H1 (cell line): Measurements from ENCODE around the gene HSD17B8. TPM values are rescaled to one million over a fixed set of nuclear protein-coding genes. Genes with fewer than 3 reads are reported as not detected.

Source experiments
- CTCF ChIA-PET: fragments of 300-600 bp; sonication (Branson Sonifier 250); formaldehyde crosslinking; loops from one replicate; lab custom pipeline; 2021; ENCODE audit not compliant: partially characterized antibody; lab: Charles Lee
- POLR2A ChIA-PET: fragments of 300-600 bp; sonication (Branson Sonifier 250); formaldehyde crosslinking; loops from one replicate; lab custom pipeline; 2021; ENCODE audit warnings: inconsistent platforms; ENCODE audit not compliant: partially characterized antibody; lab: Charles Lee
- DNase-seq, 2 experiments: peaks; one replicate each; pipeline versions ENCODE4 v3.0.0 to v3.0.0-alpha.2; 2010 to 2022; ENCODE audit warnings: low spot score in 2 of 2, low read depth in 1 of 2, mixed read lengths in 1 of 2
- FAIRE-seq: peaks from 2 replicates; lab custom pipeline; 2011; peaks lifted over from hg19 to GRCh38; lab: Jason Lieb, UNC
- H2AFZ ChIP-seq: 2 replicates; pipeline ENCODE4 v1.8.1; 2012; ENCODE audit warnings: low read length, inconsistent platforms
- H2AK5ac ChIP-seq: 2 replicates; pipeline ENCODE4 v1.6.1; 2013; ENCODE audit warnings: low read depth, low read length
- H2BK120ac ChIP-seq: replicated peaks from 2 replicates; pipeline ENCODE3; 2013; ENCODE audit warnings: low read depth, low read length, inconsistent platforms
- H2BK12ac ChIP-seq: 2 replicates; pipeline ENCODE4 v1.6.1; 2013; ENCODE audit warnings: low read depth, low read length
- H2BK15ac ChIP-seq: 2 replicates; pipeline ENCODE4 v1.6.1; 2013; ENCODE audit warnings: low read length
- H2BK20ac ChIP-seq: 2 replicates; pipeline ENCODE4 v1.6.1; 2013; ENCODE audit warnings: low read length
- H2BK5ac ChIP-seq: 2 replicates; pipeline ENCODE4 v1.6.1; 2013; ENCODE audit warnings: low read depth, low read length
- H3K14ac ChIP-seq: 2 replicates; pipeline ENCODE4 v1.6.1; 2013; ENCODE audit warnings: inconsistent platforms; ENCODE audit not compliant: insufficient read length
- H3K18ac ChIP-seq: 2 replicates; pipeline ENCODE4 v1.6.1; 2013; ENCODE audit warnings: low read length; ENCODE audit errors: extremely low read depth
- H3K23ac ChIP-seq: 2 replicates; pipeline ENCODE4 v1.6.1; 2013; ENCODE audit warnings: inconsistent platforms; ENCODE audit not compliant: insufficient read length
- H3K23me2 ChIP-seq: 2 replicates; pipeline ENCODE4 v1.6.1; 2013; ENCODE audit warnings: low read depth, low read length
- H3K27ac ChIP-seq: 2 replicates; pipeline ENCODE4 v1.6.1; 2011; ENCODE audit warnings: low read depth, low read length, inconsistent platforms
- H3K27me3 ChIP-seq, 4 experiments: replicated peaks in 1 of 4; 1 replicate in 1 of 4; 2 replicates in 3 of 4; pipeline versions ENCODE4 v1.6.1 to v1.8.1; 2011 to 2013; ENCODE audit warnings: low read length in 3 of 4, mild to moderate bottlenecking in 3 of 4, inconsistent platforms in 2 of 4, mixed read lengths in 2 of 4, moderate library complexity in 1 of 4; ENCODE audit not compliant: control insufficient read depth in 3 of 4, insufficient read depth in 3 of 4; ENCODE audit errors: extremely low read depth in 1 of 4
- H3K36me3 ChIP-seq, 4 experiments: 2 replicates each; pipeline versions ENCODE4 v1.6.1 to v1.8.1; 2011 to 2013; ENCODE audit warnings: mild to moderate bottlenecking in 4 of 4, low read length in 3 of 4, moderate library complexity in 2 of 4, control low read depth in 1 of 4, inconsistent platforms in 1 of 4; ENCODE audit not compliant: insufficient read depth in 4 of 4, control insufficient read depth in 2 of 4
- H3K4ac ChIP-seq: replicated peaks from 2 replicates; pipeline ENCODE3; 2013; ENCODE audit warnings: low read length, low read depth, mixed read lengths, inconsistent platforms; ENCODE audit not compliant: insufficient read length
- H3K4me1 ChIP-seq, 4 experiments: replicated peaks in 1 of 4; 1 replicate in 1 of 4; 2 replicates in 3 of 4; pipeline versions ENCODE4 v1.6.1 to v1.8.1; 2011 to 2013; ENCODE audit warnings: low read length in 3 of 4, inconsistent platforms in 2 of 4, mixed read lengths in 1 of 4; ENCODE audit not compliant: insufficient read depth in 4 of 4, control insufficient read depth in 3 of 4
- H3K4me2 ChIP-seq, 2 experiments: 2 replicates each; pipeline versions ENCODE4 v1.6.1 to v1.8.1; 2011 to 2013; ENCODE audit warnings: low read depth in 2 of 2, low read length in 2 of 2, control low read depth in 1 of 2, inconsistent platforms in 1 of 2, mild to moderate bottlenecking in 1 of 2; ENCODE audit not compliant: insufficient read depth in 1 of 2
- H3K4me3 ChIP-seq, 4 experiments: fragments of 200-600, 300-600 bp in 1 of 4; sonication (generic), shearing (Covaris generic), sonication (Bioruptor Twin) in 1 of 4; 2 replicates each; pipeline versions ENCODE4 v1.5.1 to v1.8.1; 2011 to 2016; ENCODE audit warnings: low read length in 4 of 4, low read depth in 3 of 4, control low read depth in 2 of 4, inconsistent platforms in 2 of 4, mild to moderate bottlenecking in 2 of 4, mixed read lengths in 1 of 4, moderate library complexity in 1 of 4; ENCODE audit not compliant: insufficient read depth in 2 of 4; ENCODE audit errors: extremely low read depth in 1 of 4
- H3K56ac ChIP-seq: replicated peaks from 2 replicates; pipeline ENCODE3; 2013; ENCODE audit warnings: low read depth, mild to moderate bottlenecking, mixed read lengths, low read length, inconsistent platforms; ENCODE audit not compliant: insufficient read length
- H3K79me1 ChIP-seq: 2 replicates; pipeline ENCODE4 v1.6.1; 2013; ENCODE audit warnings: low read depth, low read length, control low read depth
- H3K79me2 ChIP-seq, 2 experiments: 2 replicates each; pipeline versions ENCODE4 v1.6.1 to v1.8.1; 2012 to 2013; ENCODE audit warnings: low read length in 2 of 2, mild to moderate bottlenecking in 2 of 2, inconsistent platforms in 1 of 2; ENCODE audit not compliant: insufficient read depth in 2 of 2, control insufficient read depth in 1 of 2
- H3K9ac ChIP-seq, 4 experiments: replicated peaks in 1 of 4; 1 replicate in 1 of 4; 2 replicates in 3 of 4; pipeline versions ENCODE4 v1.6.1 to v1.8.1; 2011 to 2013; ENCODE audit warnings: low read depth in 3 of 4, low read length in 3 of 4, control low read depth in 2 of 4, mild to moderate bottlenecking in 2 of 4, moderate library complexity in 2 of 4, inconsistent platforms in 1 of 4; ENCODE audit errors: extremely low read depth in 1 of 4
- H3K9me3 ChIP-seq, 2 experiments: 2 replicates each; pipeline versions ENCODE4 v1.6.1 to v1.8.1; 2012 to 2013; ENCODE audit warnings: mild to moderate bottlenecking in 2 of 2, moderate library complexity in 2 of 2, control low read depth in 1 of 2, inconsistent platforms in 1 of 2, low read depth in 1 of 2, low read length in 1 of 2, mixed read lengths in 1 of 2; ENCODE audit not compliant: insufficient read depth in 2 of 2
- H4K20me1 ChIP-seq, 2 experiments: replicated peaks in 1 of 2; 2 replicates each; pipeline versions ENCODE3 to v1.8.1; 2011 to 2013; ENCODE audit warnings: inconsistent platforms in 2 of 2, low read length in 2 of 2, mild to moderate bottlenecking in 1 of 2; ENCODE audit not compliant: insufficient read depth in 2 of 2, control insufficient read depth in 1 of 2
- H4K5ac ChIP-seq: 2 replicates; pipeline ENCODE4 v1.6.1; 2013; ENCODE audit warnings: low read length, low read depth, mixed read lengths, inconsistent platforms; ENCODE audit not compliant: insufficient read length
- H4K8ac ChIP-seq: 2 replicates; pipeline ENCODE4 v1.8.0; 2013; ENCODE audit warnings: mild to moderate bottlenecking, moderate library complexity, low read length, inconsistent platforms; ENCODE audit not compliant: insufficient read depth; ENCODE audit errors: extremely low read depth
- H4K91ac ChIP-seq: replicated peaks from 2 replicates; pipeline ENCODE3; 2013; ENCODE audit warnings: low read length, mixed read lengths, inconsistent platforms; ENCODE audit not compliant: insufficient read length
- BACH1 ChIP-seq: IDR thresholded peaks from 2 replicates; pipeline ENCODE4 v1.6.1; 2012; ENCODE audit warnings: low read length, improper control_type of control experiment
- BCL11A ChIP-seq, 2 experiments: IDR thresholded peaks; one replicate each; pipeline ENCODE4 v1.6.1; 2011; ENCODE audit warnings: low read depth in 2 of 2, low read length in 2 of 2, mild to moderate bottlenecking in 2 of 2
- CTBP2 ChIP-seq: IDR thresholded peaks from 2 replicates; pipeline ENCODE4 v1.7.0; 2011; ENCODE audit warnings: borderline replicate concordance, mild to moderate bottlenecking, moderate library complexity, mixed read lengths, low read length; ENCODE audit not compliant: insufficient read depth, insufficient read length
- EZH2 ChIP-seq: fragments of 200-600 bp; sonication (generic); IDR thresholded peaks from 2 replicates; pipeline ENCODE4 v1.7.1; 2012; ENCODE audit warnings: low read depth, mild to moderate bottlenecking, moderate library complexity, low read length, inconsistent platforms; ENCODE audit not compliant: severe bottlenecking
- KDM4A ChIP-seq: IDR thresholded peaks from one replicate; pipeline ENCODE4 v1.7.1; 2012; ENCODE audit warnings: low read depth, mild to moderate bottlenecking, moderate library complexity, low read length, inconsistent platforms; ENCODE audit not compliant: severe bottlenecking
- SAP30 ChIP-seq: fragments of 300-600 bp; sonication (generic); IDR thresholded peaks from 2 replicates; pipeline ENCODE4 v1.7.1; 2012; ENCODE audit warnings: low read length, moderate library complexity, mild to moderate bottlenecking, inconsistent platforms; ENCODE audit not compliant: insufficient read depth, insufficient replicate concordance
- WGBS, 2 experiments: shearing (Covaris generic) in 1 of 2; methylation state at CpG; one replicate each; pipeline versions ENCODE4 v1.1.6 to v1.1.7; 2013 to 2015; ENCODE audit warnings: low lambda C conversion rate in 2 of 2, mixed read lengths in 2 of 2, inconsistent platforms in 1 of 2, low coverage in 1 of 2, missing lambda C conversion rate in 1 of 2; ENCODE audit not compliant: insufficient replicate concordance in 2 of 2, insufficient coverage in 1 of 2, insufficient read length in 1 of 2; ENCODE audit errors: extremely low coverage in 1 of 2, missing lambda C conversion rate in 1 of 2; 5-methylcytosine and 5-hydroxymethylcytosine counted together
- polyA plus RNA-seq, 7 experiments: library from polyadenylated mRNA; depleted of rRNA in 3 of 7; stranded (reverse) in 5 of 7; unstranded in 2 of 7; fragments of >200 nt in 5 of 7; fragments of 200-250 nt in 2 of 7; gene quantifications; 1 replicate in 5 of 7; 2 replicates in 1 of 7; 4 replicates in 1 of 7; pipeline versions ENCODE4 v1.2.1 to v1.2.3, GENCODE V29; 2011 to 2013; ENCODE audit warnings: missing spikeins in 2 of 7, mixed read lengths in 2 of 7
- total RNA-seq: library from RNA; stranded (reverse); fragmentation: NEBNext Ultra II Directional; extraction: Animal tissue kit (Norgen Biotek cat#: 25700); gene quantifications from 2 replicates; pipeline ENCODE4 v1.2.1, GENCODE V29; 2021
- TF ChIP-seq, protein P1 (sequence below): IDR thresholded peaks from 2 replicates; pipeline ENCODE4 v1.6.1; 2012; ENCODE audit warnings: inconsistent platforms
- TF ChIP-seq, protein P2 (sequence below): IDR thresholded peaks from 2 replicates; pipeline ENCODE4 v1.6.1; 2012; ENCODE audit warnings: low read length, inconsistent platforms

HSD17B8 gene
- total and polyA plus RNA-seq, 2 of the 8 experiments (the other 6 are each of a cell fraction or from before 2014, with no cell fraction given) = 3.3 to 17.1 TPM

DNA sequence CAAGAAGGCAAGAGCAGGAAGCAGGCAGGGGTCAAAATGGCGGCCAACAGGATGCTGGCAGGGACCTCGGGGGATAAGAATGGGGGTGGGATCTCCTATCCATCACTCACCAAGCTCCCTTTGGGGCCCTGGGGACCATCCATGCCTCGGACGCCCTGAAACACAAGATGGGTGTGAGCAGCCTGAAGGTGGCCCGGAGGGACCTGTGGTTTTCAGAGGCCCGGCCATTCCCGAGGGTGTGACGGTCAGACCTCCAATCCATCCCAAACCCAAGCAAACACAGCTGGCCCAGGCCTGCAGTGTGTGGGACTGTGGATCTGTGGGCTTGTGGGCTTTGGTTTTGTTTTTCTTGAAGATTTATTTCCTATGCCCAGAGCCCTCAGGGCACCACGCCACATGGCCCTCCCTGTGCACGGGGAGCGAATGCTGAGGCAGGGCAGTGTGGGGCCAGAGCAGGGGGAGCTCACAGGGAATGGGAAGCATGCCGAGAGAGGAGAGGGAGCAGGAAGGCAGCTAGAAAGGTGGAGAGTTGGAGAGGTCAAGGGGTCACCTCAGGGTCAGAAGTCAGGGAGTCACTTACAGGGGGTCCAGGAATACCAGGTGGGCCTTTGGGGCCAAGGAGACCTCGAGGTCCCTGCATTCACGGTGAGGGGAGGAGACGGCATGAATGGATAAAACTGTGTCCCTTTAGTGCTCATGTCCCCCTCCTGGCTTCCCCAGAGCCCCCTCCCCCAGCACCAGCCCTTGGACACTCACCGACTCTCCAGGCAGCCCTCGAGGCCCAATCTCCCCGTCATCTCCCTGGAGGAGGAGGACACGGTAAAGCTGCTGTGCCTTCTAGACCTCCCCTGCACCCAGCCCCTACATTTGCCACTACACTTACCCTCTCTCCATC lies 26.7 kb upstream of the HSD17B8 start:
- no peak overlapping the region for H3K23ac ChIP-seq
- TF ChIP-seq SAP30 = no peak
- no peak for TF ChIP-seq BCL11A (IDR thresholded peaks at IDR 0.05; ENCODE audit: low read depth in 2 of 2, low read length in 2 of 2)
- TF ChIP-seq CTBP2 = no peak
- TF ChIP-seq, protein P1, sequence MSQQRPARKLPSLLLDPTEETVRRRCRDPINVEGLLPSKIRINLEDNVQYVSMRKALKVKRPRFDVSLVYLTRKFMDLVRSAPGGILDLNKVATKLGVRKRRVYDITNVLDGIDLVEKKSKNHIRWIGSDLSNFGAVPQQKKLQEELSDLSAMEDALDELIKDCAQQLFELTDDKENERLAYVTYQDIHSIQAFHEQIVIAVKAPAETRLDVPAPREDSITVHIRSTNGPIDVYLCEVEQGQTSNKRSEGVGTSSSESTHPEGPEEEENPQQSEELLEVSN = no peak
- TF ChIP-seq EZH2 = no peak
- no peak for TF ChIP-seq BACH1
- TF ChIP-seq, protein P2, sequence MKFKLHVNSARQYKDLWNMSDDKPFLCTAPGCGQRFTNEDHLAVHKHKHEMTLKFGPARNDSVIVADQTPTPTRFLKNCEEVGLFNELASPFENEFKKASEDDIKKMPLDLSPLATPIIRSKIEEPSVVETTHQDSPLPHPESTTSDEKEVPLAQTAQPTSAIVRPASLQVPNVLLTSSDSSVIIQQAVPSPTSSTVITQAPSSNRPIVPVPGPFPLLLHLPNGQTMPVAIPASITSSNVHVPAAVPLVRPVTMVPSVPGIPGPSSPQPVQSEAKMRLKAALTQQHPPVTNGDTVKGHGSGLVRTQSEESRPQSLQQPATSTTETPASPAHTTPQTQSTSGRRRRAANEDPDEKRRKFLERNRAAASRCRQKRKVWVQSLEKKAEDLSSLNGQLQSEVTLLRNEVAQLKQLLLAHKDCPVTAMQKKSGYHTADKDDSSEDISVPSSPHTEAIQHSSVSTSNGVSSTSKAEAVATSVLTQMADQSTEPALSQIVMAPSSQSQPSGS = no peak
- no peak for TF ChIP-seq KDM4A

More for the DNA sequence above, 26.7 kb upstream of the HSD17B8 start:
- H4K8ac ChIP-seq = no peak overlapping the region
- H3K79me1 ChIP-seq = no peaks in the 10 kb centered on the region
- no peak overlapping the region for H2BK120ac ChIP-seq
- no peaks in the 10 kb centered on the region for H3K23me2 ChIP-seq
- FAIRE-seq (no peak), DNase-seq (no peak)
- no peak overlapping the region for H3K14ac ChIP-seq
- H4K5ac ChIP-seq = no peak overlapping the region
- H4K91ac ChIP-seq = no peak overlapping the region
- no peak overlapping the region for H3K27ac ChIP-seq
- no peak overlapping the region for H2BK12ac ChIP-seq
- ChIA-PET POLR2A (interaction anchor here (1.3 kb wide), 1 partner anchor 43 kb away, joined by 4 read pairs; no protein-coding TSS in a partner anchor), CTCF (interaction anchor here (0.7 to 1.3 kb wide), 5 partner anchors 15 to 96 kb away, joined by 3 to 4 read pairs (median 3); partner anchors contain the start of gene COL11A2)
- no peak overlapping the region for H3K4me3 ChIP-seq
- no peak overlapping the region for H3K56ac ChIP-seq
- H3K79me2 ChIP-seq = no peaks in the 10 kb centered on the region; a peak in 1 of 4 replicates
- no peak overlapping the region for H3K9ac ChIP-seq
- H3K4ac ChIP-seq = no peak overlapping the region
- H2AFZ ChIP-seq = no peak overlapping the region
- no peak overlapping the region for H3K18ac ChIP-seq
- no peaks in the 10 kb centered on the region for H3K36me3 ChIP-seq
- no peaks in the 10 kb centered on the region for H3K4me1 ChIP-seq
- no peaks in the 10 kb centered on the region for H3K9me3 ChIP-seq
- no peaks in the 10 kb centered on the region for H3K27me3 ChIP-seq
- no peak overlapping the region for H2BK20ac ChIP-seq
- no peak overlapping the region for H2AK5ac ChIP-seq
- no peak overlapping the region for H3K4me2 ChIP-seq
- H2BK15ac ChIP-seq = no peak overlapping the region
- H4K20me1 ChIP-seq = peaks cover 0 to 3% of the 10 kb centered on the region in 2 experiments
- 94% methylated on average over 16 of the region's 19 CpGs; no CpG with 5 or more reads in 1 of the 2 experiments for whole genome bisulfite sequencing, 2 experiments
- H2BK5ac ChIP-seq = no peak overlapping the region
